NCI-H2107 treated with DMSO at 0.1 percent for 48 hours (cell line): Measurements from ENCODE around the gene ZDHHC13.
"Not testable (repeated sequence)": the region's sequence is repeated elsewhere in the genome, so short reads cannot be mapped to it uniquely, and the experiment has no call there.

Experiments used
- DNase-seq: peaks from one replicate; lab custom pipeline; 2025; ENCODE audit not compliant: unreplicated experiment; lab: John Stamatoyannopoulos, UW

The ZDHHC13 gene

DNA sequence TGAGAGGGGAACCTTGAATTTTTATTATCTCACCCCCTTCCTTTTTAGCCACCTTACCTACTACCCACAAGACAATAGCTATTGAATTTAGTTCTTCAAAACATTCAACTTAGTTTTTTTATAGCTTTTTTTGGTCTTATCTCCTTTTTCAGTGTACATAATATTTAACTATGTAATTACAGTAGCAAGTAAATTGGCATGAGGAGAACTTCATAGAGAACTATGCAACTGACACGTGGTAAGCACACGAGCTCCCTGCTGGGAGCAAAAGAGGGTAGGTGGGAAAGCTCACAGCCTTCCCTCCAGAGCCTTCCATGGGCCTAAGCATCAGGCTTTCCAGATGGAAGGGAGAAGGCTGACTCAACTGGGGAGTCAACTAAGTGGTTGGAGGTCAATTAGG lies 22.1 kb upstream of the ZDHHC13 start:
- no peak for DNase-seq

DNA sequence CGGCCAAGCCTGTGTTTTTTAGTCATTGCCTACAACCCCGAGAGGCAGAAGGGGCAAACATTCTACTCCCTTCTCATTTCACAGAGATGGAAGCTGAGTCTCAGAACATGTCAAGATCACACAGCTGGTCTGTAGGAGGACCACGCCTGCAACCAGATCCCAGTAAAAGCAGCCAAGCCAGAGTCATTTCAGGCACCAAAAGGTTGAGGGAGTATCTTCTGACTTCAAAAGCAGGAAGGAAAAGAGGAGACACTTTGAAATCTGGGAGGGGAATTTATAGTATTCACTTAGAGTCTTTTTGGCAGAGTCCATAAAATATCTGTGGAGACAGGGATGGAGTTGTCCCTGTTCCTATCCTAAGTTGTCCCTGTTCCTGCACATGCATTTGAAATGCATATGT lies 17.9 kb upstream of the ZDHHC13 start:
- no peak for DNase-seq

DNA sequence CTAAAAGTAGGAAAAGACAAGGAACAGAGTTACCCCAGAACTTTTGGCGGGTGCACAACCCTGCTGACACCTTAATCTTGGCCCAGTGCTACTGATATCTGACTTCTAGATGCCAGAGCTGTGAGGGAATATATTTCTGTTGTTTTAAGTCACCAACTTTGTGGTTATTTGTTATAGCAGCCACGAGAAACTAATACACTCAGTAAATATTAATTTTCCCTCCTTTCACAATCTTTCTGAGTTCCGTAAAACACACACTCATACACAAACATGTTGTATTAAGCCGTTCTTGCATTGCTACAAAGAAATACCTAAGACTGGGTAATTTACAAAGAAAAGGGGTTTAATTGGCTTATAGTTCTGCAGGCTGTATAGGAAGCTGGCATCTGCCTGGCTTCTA lies 16.1 kb upstream of the ZDHHC13 start:
- no peak for DNase-seq

DNA sequence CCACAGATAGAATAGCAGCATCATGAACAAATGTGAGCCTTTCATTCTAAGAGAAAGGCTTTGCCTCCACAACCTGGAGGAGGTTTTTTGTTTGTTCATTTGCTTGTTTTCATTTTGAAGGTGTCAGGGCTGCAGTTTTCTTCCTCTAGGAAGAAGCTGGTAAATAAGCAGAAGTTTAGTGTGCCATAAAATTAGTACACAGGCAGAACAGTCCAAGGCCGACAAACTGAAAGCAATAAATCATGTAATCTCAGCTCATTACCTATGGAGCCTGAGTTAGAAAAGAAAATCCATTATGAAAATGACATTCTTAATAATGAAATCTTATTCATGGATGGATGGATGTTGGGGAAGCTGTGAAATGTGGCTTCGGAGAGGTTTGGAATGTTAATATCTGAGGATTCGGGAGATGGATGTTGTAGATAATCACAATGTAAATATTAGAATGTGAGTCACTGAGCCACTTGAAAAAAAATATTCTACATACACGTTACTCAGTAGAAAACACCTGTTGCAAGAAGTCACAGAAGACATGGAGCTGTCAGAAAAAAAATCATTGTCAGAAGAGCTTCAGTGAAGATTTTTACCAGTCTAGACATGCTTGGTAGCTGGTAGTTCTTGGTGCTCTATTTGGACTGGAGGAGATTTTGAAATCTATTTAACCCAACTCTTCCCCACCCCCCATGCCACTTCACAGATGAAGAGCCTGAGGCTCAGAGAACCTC lies 15.0 kb upstream of the ZDHHC13 start:
- peak; percentile 51 for DNase-seq

DNA sequence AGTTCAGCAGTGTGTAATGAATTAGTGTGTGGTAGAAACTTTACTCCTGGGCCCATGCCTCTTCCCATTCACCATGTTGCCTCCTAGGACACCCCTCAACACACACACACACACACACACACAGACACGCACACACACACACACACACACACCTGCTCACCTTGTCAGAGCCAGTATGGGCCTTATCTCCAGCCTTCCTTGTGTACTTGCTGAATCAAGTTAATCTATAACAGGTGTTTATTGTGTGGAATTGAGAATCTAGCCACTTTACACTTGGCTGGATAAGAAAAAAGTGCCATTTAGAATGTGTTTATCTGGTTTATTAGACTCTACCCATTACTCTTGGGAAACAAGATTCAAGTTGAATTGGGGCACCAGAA lies 14.5 kb upstream of the ZDHHC13 start:
- no peak for DNase-seq

DNA sequence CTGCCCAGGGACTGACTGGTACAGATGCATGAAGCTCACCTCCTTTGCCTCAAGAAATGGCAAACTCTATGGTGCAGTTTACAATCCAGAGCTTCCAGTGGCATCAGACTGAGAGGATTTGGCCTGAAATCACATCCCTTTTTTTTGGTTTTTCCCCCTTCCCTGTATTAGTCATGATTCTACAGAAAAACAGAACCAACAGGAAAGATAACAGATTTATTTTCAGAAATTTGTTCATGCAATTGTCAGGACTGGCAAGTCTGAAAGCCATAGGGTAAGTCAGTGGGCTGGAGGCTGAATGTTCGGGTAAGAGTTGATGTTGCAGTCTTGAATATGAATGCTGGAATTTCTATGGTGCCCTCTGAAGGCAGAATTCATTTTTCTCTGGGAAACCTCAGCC lies 12.0 kb upstream of the ZDHHC13 start:
- DNase-seq = no peak

DNA sequence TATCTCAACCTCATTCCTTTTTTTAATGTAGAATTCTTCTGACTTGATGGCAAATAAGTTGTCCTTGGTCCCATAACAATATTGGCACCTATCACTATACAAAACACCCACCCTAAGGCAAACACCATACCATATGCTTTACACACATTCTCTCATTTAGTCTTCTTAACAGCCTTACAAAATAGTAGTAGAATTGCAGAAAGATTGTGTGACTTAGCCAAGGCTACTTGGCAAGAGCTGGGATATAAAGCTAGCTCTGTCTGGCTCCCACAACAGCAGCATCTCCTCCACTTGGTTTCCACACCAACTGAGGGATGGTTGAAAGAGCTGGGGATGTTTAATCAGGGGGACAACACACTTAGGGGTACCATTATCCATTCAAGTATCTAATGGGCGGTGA lies 9.8 kb upstream of the ZDHHC13 start:
- DNase-seq = no peak

DNA sequence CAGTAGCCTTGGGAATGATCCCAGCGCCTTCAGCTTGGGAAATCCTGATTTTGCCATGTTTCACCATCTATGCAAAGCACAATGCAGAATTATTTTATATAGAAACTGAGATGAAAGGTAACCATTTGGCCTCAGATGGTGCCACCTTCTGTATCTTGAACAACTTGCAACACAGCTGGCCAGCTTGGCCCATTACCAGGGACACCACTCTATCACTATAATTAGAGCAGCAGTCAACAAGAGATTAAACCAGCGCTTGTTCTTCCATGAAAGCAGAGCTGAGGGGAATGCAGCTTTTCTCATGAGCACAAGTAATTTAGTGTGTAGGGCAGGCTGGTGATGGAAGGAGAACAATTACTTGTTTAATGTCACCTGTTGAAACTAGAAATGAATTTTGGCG lies 6.7 kb upstream of the ZDHHC13 start:
- no peak for DNase-seq

DNA sequence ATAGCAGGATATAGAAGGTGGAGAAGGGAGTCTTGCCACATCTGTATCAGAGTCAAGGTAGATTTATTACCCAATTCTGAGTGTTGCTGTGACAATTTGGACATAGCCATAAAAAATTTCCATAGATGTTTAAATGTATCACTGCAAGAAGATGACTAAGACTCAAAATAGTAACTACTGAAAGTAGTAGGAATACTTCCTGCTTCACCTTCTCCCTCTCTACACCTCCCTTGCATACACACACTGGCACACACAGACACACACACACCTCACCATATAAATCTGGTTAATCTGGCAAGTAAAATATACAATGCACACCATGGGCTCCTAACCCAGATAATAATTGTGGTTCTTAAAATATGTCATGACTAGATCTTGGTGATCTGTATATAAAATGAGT lies 5.2 kb upstream of the ZDHHC13 start:
- DNase-seq = no peak

DNA sequence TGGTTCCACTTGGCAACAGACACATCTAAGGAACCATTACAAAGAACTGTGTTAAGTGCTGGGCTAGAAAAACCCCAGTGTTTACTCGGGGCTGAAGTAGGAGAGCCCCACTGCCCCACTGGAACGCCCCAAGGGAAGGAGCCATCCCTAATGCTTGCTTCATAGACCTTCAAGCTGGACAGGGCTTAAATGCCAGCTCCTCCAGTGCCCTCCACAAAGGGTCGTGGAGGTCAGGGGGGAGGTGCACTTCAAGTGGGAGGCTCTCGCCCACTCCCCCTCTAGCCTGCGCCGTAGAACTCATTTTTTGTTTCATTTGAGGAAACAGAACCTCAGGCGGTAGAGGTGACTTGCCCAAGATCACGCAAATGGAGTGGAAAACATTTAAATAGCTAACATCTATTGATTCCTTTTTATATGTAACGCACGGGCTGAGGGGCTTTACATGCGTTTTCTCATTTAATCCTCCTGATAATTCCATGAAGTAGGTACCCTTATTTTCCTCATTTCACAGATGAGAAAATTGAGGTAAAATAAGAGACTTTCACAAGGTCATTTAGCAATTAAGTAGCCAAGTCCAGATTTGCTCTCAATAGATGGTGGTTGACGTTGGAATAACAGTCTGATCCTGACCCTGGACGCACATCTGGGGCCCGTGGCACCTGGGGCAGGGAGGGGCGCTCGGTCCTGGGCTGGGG lies 545 bp upstream of the ZDHHC13 start:
- DNase-seq = no peak

DNA sequence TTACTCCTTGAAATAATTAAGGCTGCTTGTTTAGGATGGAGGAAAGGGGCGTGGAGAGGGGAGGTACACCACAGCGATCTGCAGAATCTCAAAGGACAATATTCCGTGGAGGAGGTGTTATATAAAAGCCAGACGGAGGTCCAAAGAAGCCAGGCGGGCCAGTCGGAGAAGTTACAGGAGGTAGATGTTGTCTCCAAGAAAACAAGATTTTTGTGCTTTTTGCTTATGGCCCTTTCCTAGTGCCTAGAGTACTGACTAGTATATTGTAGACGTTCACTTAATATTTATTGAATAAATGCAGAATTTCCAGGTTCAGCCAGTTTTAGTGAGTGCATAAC lies 761 bp downstream of the ZDHHC13 start:
- no peak for DNase-seq

DNA sequence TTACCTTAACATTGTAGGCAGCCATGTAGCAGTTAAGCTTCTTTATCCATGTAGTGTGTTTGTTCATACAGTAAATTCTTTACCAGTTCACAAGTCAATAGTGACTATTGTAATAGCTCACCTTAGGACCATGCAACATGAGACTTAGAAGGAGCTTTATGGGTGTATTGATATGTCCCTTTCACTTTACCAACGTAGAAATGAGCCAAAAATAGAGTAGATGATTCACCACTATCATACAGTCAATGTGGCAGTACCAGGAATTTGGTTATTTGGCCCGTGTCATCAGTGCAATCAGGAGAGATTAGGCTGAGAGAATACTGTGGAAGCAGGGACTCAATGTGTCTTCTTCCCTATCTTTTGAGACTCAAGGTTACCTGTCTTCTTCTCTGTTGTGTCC lies 4.7 kb downstream of the ZDHHC13 start:
- DNase-seq = no peak

DNA sequence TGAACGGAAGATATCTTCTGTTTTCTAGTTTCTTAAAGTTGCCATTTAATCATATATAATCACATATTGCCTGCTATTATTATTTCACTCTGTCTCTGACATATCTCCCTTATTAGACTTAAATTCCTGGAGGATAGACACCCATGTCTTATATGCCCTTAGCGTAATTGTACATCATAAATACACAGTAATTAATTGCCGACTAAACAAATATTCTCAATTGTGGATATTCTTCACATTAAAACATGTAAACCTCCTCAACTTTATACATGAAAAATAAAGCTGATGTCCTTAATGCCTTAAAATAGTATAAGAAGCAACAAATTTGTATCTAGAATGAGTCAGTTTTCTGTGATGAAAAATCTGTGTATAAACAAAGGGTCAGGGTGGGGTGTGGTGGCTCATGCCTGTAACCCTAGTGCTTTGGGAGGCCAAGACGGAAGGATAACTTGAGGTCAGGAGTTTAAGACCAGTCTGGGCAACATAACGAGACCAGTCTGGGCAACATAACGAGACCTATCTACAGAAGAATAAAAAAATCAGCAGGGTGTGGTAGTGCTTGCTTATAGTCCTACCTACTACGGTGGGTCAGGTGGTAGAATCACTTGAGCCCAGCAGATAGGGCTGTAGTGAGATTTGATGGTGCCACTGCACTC lies 6.1 kb downstream of the ZDHHC13 start:
- DNase-seq = no peak

DNA sequence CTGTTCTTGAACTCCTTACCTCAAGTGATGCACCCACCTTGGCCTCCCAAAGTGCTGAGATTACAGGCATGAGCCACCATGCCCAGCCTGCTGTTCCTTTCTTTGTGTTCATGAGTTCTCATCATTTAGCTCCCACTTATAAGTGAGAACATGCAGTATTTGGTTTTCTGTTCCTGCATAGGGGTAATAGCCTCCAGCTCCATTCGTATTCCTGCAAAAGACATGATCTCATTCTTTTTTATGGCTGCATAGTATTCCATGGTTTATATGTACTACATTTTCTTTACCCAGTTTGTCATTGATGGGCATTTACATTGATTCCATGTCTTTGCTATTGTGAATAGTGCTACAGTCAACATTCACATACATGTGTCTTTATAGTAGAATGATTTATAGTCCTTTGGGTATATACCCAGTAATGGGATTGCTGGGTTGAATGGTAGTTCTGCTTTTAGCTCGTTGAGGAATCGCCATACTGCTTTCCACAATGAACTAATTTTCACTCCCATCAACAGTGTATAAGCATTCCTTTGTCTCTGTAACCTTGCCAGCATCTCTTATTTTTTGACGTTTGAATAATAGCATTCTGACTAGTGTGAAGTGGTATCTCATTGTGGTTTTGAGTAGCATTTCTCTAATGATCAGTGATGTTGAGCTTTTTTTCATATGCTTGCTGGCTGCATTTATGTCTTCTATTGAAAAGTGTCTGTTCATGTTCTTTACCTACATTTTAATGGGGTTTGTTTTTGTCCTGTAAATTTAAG lies 9.8 kb downstream of the ZDHHC13 start:
- DNase-seq = not testable (repeated sequence)

DNA sequence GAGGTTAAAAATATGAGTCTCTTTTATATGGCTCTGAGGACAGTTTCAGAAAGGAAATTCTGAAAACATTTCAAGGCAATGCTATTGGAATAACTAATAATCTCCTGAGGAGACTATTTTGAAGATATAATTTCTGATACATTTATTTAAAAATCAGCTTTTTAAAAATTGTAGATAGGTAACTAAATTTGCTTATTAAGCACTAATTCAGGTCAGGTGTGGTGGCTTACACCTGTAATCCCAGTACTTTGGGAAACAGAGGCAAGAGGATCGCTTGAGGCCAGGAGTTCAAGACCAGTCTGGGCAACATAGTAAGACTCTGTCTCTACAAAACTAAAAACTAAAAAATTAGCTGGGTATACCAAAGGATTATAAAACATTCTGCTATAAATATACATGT lies 17.0 kb downstream of the ZDHHC13 start:
- DNase-seq = no peak

DNA sequence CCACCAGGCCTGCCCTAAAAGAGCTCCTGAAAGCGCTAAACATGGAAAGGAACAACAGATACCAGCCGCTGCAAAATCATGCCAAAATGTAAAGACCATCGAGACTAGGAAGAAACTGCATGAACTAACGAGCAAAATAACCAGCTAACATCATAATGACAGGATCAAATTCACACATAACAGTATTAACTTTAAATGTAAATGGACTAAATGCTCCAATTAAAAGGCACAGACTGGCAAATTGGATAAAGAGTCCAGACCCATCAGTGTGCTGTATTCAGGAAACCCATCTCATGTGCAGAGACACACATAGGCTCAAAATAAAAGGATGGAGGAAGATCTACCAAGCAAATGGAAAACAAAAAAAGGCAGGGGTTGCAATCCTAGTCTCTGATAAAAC lies 19.9 kb downstream of the ZDHHC13 start:
- not testable (repeated sequence) for DNase-seq

DNA sequence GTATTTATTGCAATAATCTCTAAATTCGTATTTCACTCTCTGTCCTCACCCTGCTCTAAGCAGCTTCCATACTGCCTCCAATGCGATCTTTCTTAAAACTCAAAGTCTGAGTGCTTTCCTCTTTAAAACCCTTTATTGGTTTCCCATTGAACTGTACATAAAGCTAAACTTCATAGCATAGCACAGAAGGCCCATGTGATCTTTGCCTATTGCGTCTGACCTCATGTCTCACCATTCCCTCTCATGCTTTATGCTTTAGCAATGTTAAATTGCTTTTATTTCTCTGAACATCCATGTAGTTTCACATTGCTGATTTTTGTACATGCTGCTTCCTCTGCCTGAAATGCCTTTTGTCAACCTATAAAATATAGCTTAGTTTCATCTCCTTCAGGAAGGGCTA lies 28.4 kb downstream of the ZDHHC13 start:
- no peak for DNase-seq

DNA sequence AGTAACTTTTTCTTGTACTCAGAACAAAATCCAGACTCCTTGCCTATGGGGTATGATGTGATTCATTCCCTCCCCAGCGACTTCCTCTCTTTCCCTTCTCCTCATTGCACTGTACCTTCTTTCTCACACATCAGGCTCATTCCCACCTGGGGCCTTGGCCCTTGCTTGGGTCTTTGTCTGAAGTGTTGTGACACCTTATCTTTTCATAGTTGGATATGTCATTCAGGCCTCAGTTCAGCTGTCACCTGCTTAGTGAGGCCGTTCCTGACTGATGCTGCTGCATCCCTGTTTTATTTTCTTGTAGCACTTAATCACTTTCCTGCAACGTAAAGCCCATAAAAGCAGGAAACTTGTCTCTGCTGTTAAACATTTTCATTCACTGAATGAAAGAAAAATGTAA lies 39.9 kb downstream of the ZDHHC13 start:
- DNase-seq = no peak

DNA sequence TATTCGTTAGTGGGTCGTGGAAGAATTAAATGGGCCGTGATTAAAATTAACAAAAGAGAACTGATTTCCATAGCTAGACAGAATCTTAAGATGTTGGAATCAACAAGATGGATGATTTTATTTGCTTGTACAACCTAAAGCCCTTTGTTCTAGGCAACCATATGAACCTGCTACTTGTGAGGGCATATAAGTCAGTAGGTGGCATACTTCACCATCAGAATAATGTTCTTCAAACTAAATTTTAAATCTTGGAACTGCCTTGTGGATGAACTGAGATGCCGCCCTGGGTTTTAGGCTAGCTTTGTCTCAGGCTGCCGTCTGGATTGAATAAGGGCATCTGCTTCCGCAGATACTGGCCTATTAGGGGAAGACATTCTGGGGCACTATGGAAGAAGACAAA lies 43.9 kb downstream of the ZDHHC13 start:
- DNase-seq = no peak

DNA sequence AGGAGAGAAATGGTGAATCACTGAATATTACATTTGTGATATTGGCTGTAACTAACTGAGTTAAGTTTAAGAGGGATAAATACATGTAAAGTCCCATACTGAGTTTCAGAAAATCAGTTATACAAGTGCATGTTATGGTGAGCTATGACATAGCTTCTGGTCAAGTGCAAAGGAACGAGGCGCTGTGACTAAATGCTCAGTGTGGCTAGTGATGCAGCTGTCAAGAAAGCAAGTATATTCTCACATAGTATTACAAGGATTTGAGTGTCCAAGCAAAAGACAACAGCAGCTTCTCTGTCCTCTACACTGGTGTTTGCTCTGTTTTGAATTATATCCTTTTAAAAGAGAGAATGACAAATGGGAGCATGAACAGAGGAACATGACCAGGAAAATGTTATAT lies 44.7 kb downstream of the ZDHHC13 start:
- no peak for DNase-seq

DNA sequence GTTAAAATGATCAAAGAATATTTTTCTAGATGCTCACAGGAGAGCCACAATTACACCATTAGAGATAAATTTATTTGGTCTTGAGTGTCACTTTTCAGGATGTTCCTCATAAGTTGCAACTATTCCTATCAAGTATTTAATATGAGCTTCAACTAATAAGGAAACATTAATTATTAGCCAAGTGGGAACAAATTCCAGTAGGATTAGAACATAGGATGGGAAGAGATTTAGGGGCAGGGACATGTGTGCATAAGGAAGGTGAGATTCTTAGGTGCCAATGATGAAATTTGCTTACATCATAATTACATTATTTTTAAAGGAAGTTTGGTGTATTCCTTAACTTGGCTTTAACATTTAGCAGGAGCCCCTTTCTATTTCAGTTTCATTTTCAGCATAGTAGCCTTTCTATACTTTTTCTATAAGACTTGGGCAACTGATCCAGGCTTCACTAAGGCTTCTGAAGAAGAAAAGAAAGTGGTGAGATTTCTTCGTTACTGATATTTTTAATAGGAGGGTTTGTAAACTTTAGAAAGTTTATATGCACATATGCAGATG lies 46.1 kb downstream of the ZDHHC13 start:
- DNase-seq = no peak

DNA sequence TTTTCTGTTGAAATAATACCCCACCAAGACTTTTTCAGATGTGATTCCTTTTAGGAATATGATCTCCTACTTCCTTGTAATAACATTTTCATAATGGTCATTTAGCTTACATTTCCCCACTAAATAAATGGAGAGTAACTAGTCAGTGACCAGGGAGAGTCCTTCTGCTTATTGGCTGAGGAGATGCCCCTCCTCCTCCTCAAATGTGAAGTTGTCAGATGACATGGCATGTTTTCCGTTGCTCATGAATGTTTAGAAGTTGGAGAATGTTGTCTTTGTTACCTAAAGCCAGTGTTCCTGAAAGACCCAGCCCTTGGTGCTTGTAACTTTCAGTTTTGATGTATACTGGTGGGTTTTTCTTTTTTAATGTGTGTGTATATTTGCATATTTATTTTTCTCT lies 46.6 kb downstream of the ZDHHC13 start:
- DNase-seq = no peak
